NT2/D1 (cell line): Measurements from ENCODE around the gene MED12L.

Experiments used
- YY1 ChIP-seq: IDR thresholded peaks from 2 replicates; pipeline ENCODE4 v1.6.1; 2011; ENCODE audit not compliant: insufficient read length, insufficient read depth
- ZNF274 ChIP-seq: IDR thresholded peaks from 2 replicates; pipeline ENCODE4 v1.6.1; 2011; ENCODE audit warnings: mild to moderate bottlenecking, low read depth, low read length

GRCh38 chr3:151267066-151267465 lies 181.6 kb downstream of the MED12L start:
- TF ChIP-seq ZNF274 = no peak
- TF ChIP-seq YY1 = no peak
